Astrocyte (in vitro differentiated cells and primary cell): Measurements from ENCODE around the gene SSTR5. TPM values are rescaled to one million over a fixed set of nuclear protein-coding genes. Genes with fewer than 3 reads are reported as not detected.

ENCODE experiments used
- DNase-seq: peaks from one replicate; pipeline ENCODE4 v3.0.0-alpha.2; 2010; ENCODE audit warnings: low read depth
- FAIRE-seq: peaks from 2 replicates; lab custom pipeline; 2011; peaks lifted over from hg19 to GRCh38; lab: Jason Lieb, UNC
- H2AFZ ChIP-seq: 2 replicates; pipeline ENCODE4 v1.6.0; 2012; ENCODE audit warnings: low read depth, low read length, inconsistent platforms
- H3K27ac ChIP-seq: 2 replicates; pipeline ENCODE4 v1.5.1; 2011; ENCODE audit warnings: low read depth, low read length, inconsistent platforms
- H3K27me3 ChIP-seq: 2 replicates; pipeline ENCODE4 v1.6.0; 2011; ENCODE audit warnings: low read length, inconsistent platforms; ENCODE audit not compliant: insufficient read depth
- H3K36me3 ChIP-seq: 2 replicates; pipeline ENCODE4 v1.5.1; 2011; ENCODE audit warnings: low read length, inconsistent platforms; ENCODE audit not compliant: insufficient read depth
- H3K4me1 ChIP-seq: 2 replicates; pipeline ENCODE4 v1.5.1; 2011; ENCODE audit warnings: low read length, inconsistent platforms; ENCODE audit not compliant: insufficient read depth
- H3K4me2 ChIP-seq: 2 replicates; pipeline ENCODE4 v1.6.0; 2012; ENCODE audit warnings: low read length, inconsistent platforms
- H3K4me3 ChIP-seq: 2 replicates; pipeline ENCODE4 v1.5.1; 2011; ENCODE audit warnings: low read depth, mild to moderate bottlenecking, low read length, inconsistent platforms; ENCODE audit not compliant: insufficient read depth
- H3K79me2 ChIP-seq: 2 replicates; pipeline ENCODE4 v1.6.0; 2012; ENCODE audit warnings: mild to moderate bottlenecking, low read length, inconsistent platforms; ENCODE audit not compliant: insufficient read depth
- H3K9ac ChIP-seq: 2 replicates; pipeline ENCODE4 v1.6.0; 2012; ENCODE audit warnings: mild to moderate bottlenecking, low read length, inconsistent platforms
- H3K9me3 ChIP-seq: 2 replicates; pipeline ENCODE4 v1.5.1; 2012; ENCODE audit warnings: low read depth, mild to moderate bottlenecking, low read length, inconsistent platforms; ENCODE audit not compliant: insufficient read depth
- H4K20me1 ChIP-seq: 2 replicates; pipeline ENCODE4 v1.6.0; 2012; ENCODE audit warnings: low read length, inconsistent platforms; ENCODE audit not compliant: insufficient read depth
- H3K27ac Mint-ChIP-seq: one replicate; pipeline ENCODE4 v1.8.0; 2021; ENCODE audit warnings: mild to moderate bottlenecking, mixed read lengths; ENCODE audit not compliant: unreplicated experiment
- H3K27me3 Mint-ChIP-seq: one replicate; pipeline ENCODE4 v1.8.0; 2021; ENCODE audit warnings: low read depth, mixed read lengths; ENCODE audit not compliant: unreplicated experiment
- H3K36me3 Mint-ChIP-seq: one replicate; pipeline ENCODE4 v1.8.0; 2021; ENCODE audit warnings: low read depth, mixed read lengths; ENCODE audit not compliant: unreplicated experiment
- H3K4me1 Mint-ChIP-seq: one replicate; pipeline ENCODE4 v1.8.0; 2021; ENCODE audit warnings: low read depth, mixed read lengths; ENCODE audit not compliant: unreplicated experiment
- H3K4me3 Mint-ChIP-seq: one replicate; pipeline ENCODE4 v1.8.0; 2021; ENCODE audit warnings: mild to moderate bottlenecking, moderate library complexity, mixed read lengths; ENCODE audit not compliant: unreplicated experiment
- H3K9me3 Mint-ChIP-seq: one replicate; pipeline ENCODE4 v1.8.0; 2021; ENCODE audit warnings: mild to moderate bottlenecking, mixed read lengths; ENCODE audit not compliant: unreplicated experiment
- EZH2 ChIP-seq: IDR thresholded peaks from 2 replicates; pipeline ENCODE4 v1.6.1; 2012; ENCODE audit warnings: mild to moderate bottlenecking, low read length, inconsistent platforms; ENCODE audit not compliant: insufficient read depth
- total RNA-seq: library from RNA; stranded (reverse); gene quantifications from 2 replicates; pipeline ENCODE4 v1.2.1, GENCODE V29; 2021
- TF ChIP-seq, protein P1 (sequence below): IDR thresholded peaks from 2 replicates; pipeline ENCODE4 v1.5.1; 2011; ENCODE audit warnings: low read depth, mild to moderate bottlenecking, inconsistent platforms, low read length, moderate library complexity; ENCODE audit not compliant: insufficient read depth

SSTR5 gene
- total RNA-seq, 1 donor from 2014 or later: not detected

DNA sequence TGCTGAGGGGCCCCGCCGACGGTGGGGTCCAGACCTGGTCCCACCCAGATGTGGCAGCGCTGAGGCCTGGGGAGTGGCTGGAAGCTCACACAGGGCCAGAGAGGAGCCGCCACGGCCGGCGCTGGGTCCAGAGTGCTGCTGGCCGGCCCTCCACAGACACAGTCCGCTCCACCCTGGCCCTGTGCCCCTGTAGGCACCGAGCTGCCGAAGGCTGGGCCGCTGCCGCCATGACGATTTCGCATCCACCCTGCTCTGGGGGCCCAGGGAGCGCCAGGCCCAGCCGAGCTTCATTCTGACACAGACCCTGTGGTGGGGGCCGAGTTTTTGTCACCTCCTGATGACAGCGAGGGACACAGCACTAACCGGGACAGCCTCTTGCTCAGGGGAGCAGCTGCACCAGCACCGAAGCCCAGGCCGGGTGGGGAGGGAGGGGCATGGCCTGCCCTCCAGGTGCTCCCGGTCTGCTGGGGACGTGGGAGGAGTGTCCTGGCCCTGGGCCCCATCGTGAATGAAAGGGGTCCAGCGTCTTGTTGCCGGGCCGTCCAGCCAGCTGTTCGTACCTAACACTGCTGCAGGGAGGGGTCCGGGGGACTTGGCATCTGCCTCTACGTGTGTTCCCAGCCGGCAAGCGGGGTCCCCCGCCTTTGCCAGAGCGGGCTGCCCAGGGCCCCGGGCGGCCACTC, 27.1 kb upstream of the SSTR5 start:
- DNase-seq (no peak), FAIRE-seq (no peak)
- no peaks in the 10 kb centered on the region for H3K79me2 ChIP-seq
- no peak overlapping the region for H3K4me2 ChIP-seq
- TF ChIP-seq, protein P1, sequence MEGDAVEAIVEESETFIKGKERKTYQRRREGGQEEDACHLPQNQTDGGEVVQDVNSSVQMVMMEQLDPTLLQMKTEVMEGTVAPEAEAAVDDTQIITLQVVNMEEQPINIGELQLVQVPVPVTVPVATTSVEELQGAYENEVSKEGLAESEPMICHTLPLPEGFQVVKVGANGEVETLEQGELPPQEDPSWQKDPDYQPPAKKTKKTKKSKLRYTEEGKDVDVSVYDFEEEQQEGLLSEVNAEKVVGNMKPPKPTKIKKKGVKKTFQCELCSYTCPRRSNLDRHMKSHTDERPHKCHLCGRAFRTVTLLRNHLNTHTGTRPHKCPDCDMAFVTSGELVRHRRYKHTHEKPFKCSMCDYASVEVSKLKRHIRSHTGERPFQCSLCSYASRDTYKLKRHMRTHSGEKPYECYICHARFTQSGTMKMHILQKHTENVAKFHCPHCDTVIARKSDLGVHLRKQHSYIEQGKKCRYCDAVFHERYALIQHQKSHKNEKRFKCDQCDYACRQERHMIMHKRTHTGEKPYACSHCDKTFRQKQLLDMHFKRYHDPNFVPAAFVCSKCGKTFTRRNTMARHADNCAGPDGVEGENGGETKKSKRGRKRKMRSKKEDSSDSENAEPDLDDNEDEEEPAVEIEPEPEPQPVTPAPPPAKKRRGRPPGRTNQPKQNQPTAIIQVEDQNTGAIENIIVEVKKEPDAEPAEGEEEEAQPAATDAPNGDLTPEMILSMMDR: no peak
- no peak for TF ChIP-seq EZH2
- no peak overlapping the region for H3K4me3 Mint-ChIP-seq
- no peak overlapping the region for H3K4me3 ChIP-seq
- H3K36me3 Mint-ChIP-seq: no peaks in the 10 kb centered on the region
- H3K4me1 ChIP-seq: no peaks in the 10 kb centered on the region
- H3K27ac Mint-ChIP-seq: no peak overlapping the region
- peaks cover 12% of the 10 kb centered on the region for H3K27me3 ChIP-seq
- H3K9me3 Mint-ChIP-seq: peaks cover 5% of the 10 kb centered on the region
- H3K9ac ChIP-seq: no peak overlapping the region
- H3K4me1 Mint-ChIP-seq: no peaks in the 10 kb centered on the region
- no peak overlapping the region for H2AFZ ChIP-seq
- H3K36me3 ChIP-seq: no peaks in the 10 kb centered on the region
- H3K27me3 Mint-ChIP-seq: peaks cover 9% of the 10 kb centered on the region
- no peaks in the 10 kb centered on the region for H4K20me1 ChIP-seq
- peaks cover 4% of the 10 kb centered on the region for H3K9me3 ChIP-seq
- no peak overlapping the region for H3K27ac ChIP-seq

DNA sequence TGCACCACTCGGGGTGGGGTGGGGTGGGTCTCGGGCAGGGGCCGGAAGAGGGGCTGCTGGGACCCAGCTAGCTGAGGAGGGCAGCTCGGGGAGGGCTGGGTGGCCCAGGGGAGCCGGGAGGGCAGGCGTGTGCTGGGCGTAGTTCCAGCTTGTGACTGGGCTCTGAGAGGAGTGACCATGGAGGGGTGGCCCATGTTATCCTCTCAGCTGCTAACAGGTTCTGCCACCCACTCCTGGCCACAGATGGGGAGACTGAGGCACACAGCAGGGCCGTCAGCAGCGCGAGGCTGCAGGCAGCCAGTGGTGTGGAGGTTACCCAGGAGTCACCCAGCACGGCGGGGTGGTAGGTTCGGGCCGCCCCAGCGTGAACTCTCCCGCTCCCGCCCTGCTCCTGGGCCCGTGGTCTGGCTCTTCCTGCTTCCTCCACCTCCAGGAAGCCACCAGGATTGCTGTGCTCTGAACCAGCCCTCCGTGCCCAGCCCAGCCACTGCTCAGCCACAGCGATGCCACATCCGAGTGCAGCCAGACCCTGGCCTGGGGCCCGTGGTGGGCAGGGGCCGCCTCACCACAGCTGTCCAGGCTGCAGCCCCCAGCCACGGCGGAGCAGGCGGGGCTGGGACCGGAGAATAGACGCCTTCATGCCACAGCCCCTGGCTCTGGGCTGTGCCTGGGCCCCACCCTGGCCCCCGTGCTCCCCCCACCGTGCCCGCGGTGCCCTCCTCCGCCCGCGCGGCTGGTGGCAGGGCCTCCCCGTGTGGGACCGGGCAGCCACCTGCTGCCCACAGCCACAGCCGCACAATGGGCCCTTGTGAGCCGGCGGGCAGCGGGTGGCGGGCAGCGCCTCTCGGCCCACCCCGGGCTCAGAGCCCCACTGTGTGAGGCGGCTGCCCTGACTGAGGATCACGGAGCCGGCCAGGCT, 26.3 kb upstream of the SSTR5 start:
- H3K4me3 ChIP-seq: no peak overlapping the region
- no peaks in the 10 kb centered on the region for H3K79me2 ChIP-seq
- H3K4me1 ChIP-seq: no peaks in the 10 kb centered on the region
- H3K27me3 ChIP-seq: peaks cover 12% of the 10 kb centered on the region
- no peak overlapping the region for H3K9ac ChIP-seq
- H3K9me3 ChIP-seq: peaks cover 4% of the 10 kb centered on the region
- Mint-ChIP-seq H3K4me1 (no peaks in the 10 kb centered on the region), H3K27ac (no peak overlapping the region), H3K36me3 (no peaks in the 10 kb centered on the region), H3K4me3 (no peak overlapping the region), H3K9me3 (peaks cover 5% of the 10 kb centered on the region), H3K27me3 (peaks cover 9% of the 10 kb centered on the region)
- no peaks in the 10 kb centered on the region for H3K36me3 ChIP-seq
- no peak overlapping the region for H3K4me2 ChIP-seq
- DNase-seq (no peak), FAIRE-seq (no peak)
- no peak overlapping the region for H2AFZ ChIP-seq
- no peak overlapping the region for H3K27ac ChIP-seq
- TF ChIP-seq EZH2: peak; percentile 61
- TF ChIP-seq, protein P1: no peak
- H4K20me1 ChIP-seq: no peaks in the 10 kb centered on the region
